GM12874 (cell line): ENCODE measurements around the gene MUC16.

Experiments used
- CTCF ChIP-seq: IDR thresholded peaks from 2 replicates; pipeline ENCODE4 v1.5.1; 2011; ENCODE audit warnings: low read depth, mild to moderate bottlenecking, control low read depth, low read length, moderate library complexity; ENCODE audit not compliant: insufficient read depth

The MUC16 gene

GRCh38 chr19:9000933-9001332, 9.3 kb downstream of the MUC16 start:
- TF ChIP-seq CTCF: no peak

DNA sequence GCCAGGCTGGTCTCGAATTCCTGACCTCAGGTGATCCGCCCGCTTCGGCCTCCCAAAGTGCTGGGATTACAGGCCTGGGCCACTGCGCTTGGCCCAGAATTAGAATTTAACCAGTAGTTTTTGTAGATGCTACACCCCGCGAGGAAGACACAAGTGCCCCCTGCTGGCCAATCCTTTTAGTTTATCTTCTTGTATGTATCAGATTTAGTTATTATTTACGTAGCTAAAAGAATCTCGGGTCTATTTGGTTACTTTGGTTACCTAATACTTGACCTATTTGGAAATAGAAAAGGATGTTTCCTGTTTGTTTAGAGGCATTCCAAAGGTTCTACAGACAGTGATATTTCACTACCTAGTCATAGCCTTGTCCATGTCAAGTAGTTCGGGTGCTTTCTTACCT, 22.0 kb downstream of the MUC16 start:
- no peak for TF ChIP-seq CTCF

- no peak for TF ChIP-seq CTCF
Observed at GRCh38 chr19:8986296-8986695, 23.9 kb downstream of the MUC16 start.

DNA sequence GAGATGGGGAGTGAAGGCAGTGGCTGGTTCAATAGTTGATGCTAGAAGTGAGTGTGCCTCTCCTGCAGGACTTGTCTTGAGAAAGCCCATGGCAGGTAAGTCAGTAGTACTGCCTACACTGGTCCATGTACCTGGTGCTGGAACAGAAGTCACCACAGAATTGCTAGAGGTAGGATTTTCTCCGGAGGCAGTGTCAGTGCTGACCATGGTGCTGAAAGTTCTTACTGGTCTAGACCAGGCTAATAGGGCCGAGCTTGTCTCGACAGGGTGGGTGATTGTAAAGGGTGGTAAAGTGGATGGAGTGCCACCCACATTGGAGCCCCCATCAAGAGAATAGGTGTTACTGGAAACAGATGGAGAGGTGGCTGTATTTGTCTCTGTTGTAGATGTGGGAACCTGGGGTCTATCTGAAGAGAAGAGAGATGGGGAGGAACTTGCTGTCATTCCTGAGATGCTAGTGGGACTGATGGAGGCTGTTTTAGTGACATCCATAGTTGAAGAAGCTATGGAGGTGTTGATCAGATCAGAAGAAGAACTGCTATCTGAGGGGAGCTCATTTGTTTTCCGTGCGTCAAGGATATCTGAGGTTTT, 36.6 kb downstream of the MUC16 start:
- no peak for TF ChIP-seq CTCF

DNA sequence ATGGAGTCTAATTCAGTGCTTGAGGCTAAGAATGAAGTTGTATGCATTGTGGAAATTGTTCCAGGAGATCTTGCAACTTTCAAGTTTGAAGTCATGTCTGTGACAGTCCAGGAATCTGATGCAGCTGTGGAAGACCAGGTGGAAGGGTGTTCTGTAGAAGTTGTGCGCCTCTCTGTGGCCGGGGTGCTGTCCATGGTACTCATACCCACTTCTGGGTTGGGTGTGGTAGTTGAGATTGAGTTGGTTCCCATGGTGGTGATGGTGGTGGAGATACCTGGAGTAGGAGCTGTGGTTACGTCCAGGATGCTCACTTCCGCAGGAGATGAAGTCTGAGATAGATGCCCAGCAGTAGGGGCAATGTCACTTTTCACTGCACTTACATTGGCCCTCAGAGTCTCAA, 44.3 kb downstream of the MUC16 start:
- no peak for TF ChIP-seq CTCF
